Measurements from ENCODE around the gene ACTN1. TPM values are rescaled to one million over a fixed set of nuclear protein-coding genes. Genes with fewer than 3 reads are reported as not detected.

The ACTN1 gene
- total RNA-seq, 1 experiment from 2014 or later: 212 TPM

GRCh38 chr14:68898248-68899032 is 80.7 kb downstream of the ACTN1 start:
- Histone ChIP-seq H3K27ac (ENCODE audit: low read length) (no peak overlapping the region), H3K27me3 (ENCODE audit: control insufficient read depth, insufficient read depth, low read length) (no peaks in the 10 kb centered on the region), H3K4me3 (ENCODE audit: low read depth in 2 of 2, low read length in 2 of 2) (no peak overlapping the region), H3K9me3 (ENCODE audit: control insufficient read depth, insufficient read depth, low read depth, low read length) (no peaks in the 10 kb centered on the region), H3K36me3 (ENCODE audit: control insufficient read depth, insufficient read depth, low read length) (peaks cover 7% of the 10 kb centered on the region), H3K4me1 (ENCODE audit: control insufficient read depth, insufficient read depth, low read length) (no peaks in the 10 kb centered on the region)
- intact Hi-C loops (cut with micrococcal nuclease; ENCODE audit: unreplicated experiment): no loop called here
- ATAC-seq (no peak), DNase-seq (ENCODE audit: low read depth, low spot score) (no peak)
- in situ Hi-C loops (cut with HindIII; ENCODE audit: low pct_unique_long_range_greater_than_20kb, low sequenced_read_pairs): no loop called here
- TF ChIP-seq POLR2AphosphoS5 (IDR thresholded peaks at IDR 0.05; ENCODE audit: low read depth, low read length) (no peak), SIN3A (IDR thresholded peaks at IDR 0.05; ENCODE audit: borderline replicate concordance, insufficient read depth, low read depth, low read length) (no peak), CTCF (IDR thresholded peaks at IDR 0.05) (no peak), REST (IDR thresholded peaks at IDR 0.05; ENCODE audit: insufficient read depth in 1 of 2, low read depth in 2 of 2, low read length in 1 of 2) (no peak), TCF7L2 (IDR thresholded peaks at IDR 0.05; ENCODE audit: low read depth, low read length) (no peak)
- CTCF ChIA-PET: no interaction called here
- no TSS peak for BruUV-seq (replicated peaks)
- POLR2A ChIA-PET: no interaction called here

DNA sequence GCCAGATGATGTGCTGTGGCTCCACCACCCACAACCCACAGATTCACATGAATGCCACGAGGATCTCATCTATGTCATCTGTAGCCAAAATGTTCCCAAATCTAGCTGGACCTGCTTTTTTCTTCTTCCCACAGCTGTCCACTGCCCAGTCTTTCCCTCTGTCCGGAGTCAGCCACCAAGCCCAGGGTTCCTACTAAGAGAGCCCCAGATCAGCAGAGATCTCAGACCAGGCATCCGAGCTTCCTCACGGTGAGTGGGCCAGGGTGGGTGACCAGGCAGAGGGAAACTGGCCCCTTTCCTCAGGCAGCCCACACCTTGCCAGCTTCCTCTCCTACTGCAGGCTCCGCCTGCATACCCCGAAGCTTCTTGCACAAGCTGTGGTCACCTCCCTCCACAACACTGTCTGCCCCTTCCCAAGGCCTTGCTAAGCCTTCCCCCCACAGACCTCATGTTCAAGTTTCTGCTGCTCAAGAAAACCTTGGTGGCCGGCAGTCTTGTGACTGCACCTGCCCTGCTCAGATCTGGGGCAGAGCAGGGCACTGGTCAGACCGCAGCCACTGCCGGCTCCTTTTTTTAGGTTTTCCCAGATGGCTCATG is 81.4 kb downstream of the ACTN1 start:
- intact Hi-C loops (cut with micrococcal nuclease; ENCODE audit: unreplicated experiment) (no loop called here), in situ Hi-C loops (cut with HindIII; ENCODE audit: low pct_unique_long_range_greater_than_20kb, low sequenced_read_pairs) (no loop called here)
- no TSS peak for BruUV-seq (replicated peaks)
- Histone ChIP-seq H3K27me3 (ENCODE audit: control insufficient read depth, insufficient read depth, low read length) (no peaks in the 10 kb centered on the region), H3K4me3 (ENCODE audit: low read depth in 2 of 2, low read length in 2 of 2) (no peak overlapping the region), H3K9me3 (ENCODE audit: control insufficient read depth, insufficient read depth, low read depth, low read length) (no peaks in the 10 kb centered on the region), H3K36me3 (ENCODE audit: control insufficient read depth, insufficient read depth, low read length) (peaks cover 4% of the 10 kb centered on the region), H3K27ac (ENCODE audit: low read length) (no peak overlapping the region), H3K4me1 (ENCODE audit: control insufficient read depth, insufficient read depth, low read length) (no peaks in the 10 kb centered on the region)
- CTCF ChIA-PET: no interaction called here
- DNase-seq (ENCODE audit: low read depth, low spot score): no peak
- no peak for ATAC-seq
- POLR2A ChIA-PET: no interaction called here
- TF ChIP-seq CTCF (IDR thresholded peaks at IDR 0.05) (no peak), REST (IDR thresholded peaks at IDR 0.05; ENCODE audit: insufficient read depth in 1 of 2, low read depth in 2 of 2, low read length in 1 of 2) (no peak), SIN3A (IDR thresholded peaks at IDR 0.05; ENCODE audit: borderline replicate concordance, insufficient read depth, low read depth, low read length) (no peak), TCF7L2 (IDR thresholded peaks at IDR 0.05; ENCODE audit: low read depth, low read length) (no peak), POLR2AphosphoS5 (IDR thresholded peaks at IDR 0.05; ENCODE audit: low read depth, low read length) (no peak)
